GM21529 (cell line): ENCODE measurements around the gene NFE2L1.
"Not testable (repeated sequence)": the region's sequence is repeated elsewhere in the genome, so short reads cannot be mapped to it uniquely, and the experiment has no call there.

Experiments
- ATAC-seq: cut with Tn5 transposase; IDR thresholded peaks from one replicate; pipeline ENCODE4 v1.9.1; 2021; ENCODE audit not compliant: unreplicated experiment

NFE2L1 gene

GRCh38 chr17:48023400-48024148 lies 24.6 kb upstream of the NFE2L1 start:
- ATAC-seq, result no peak

GRCh38 chr17:48024149-48025039 lies 23.8 kb upstream of the NFE2L1 start:
- no peak for ATAC-seq

DNA sequence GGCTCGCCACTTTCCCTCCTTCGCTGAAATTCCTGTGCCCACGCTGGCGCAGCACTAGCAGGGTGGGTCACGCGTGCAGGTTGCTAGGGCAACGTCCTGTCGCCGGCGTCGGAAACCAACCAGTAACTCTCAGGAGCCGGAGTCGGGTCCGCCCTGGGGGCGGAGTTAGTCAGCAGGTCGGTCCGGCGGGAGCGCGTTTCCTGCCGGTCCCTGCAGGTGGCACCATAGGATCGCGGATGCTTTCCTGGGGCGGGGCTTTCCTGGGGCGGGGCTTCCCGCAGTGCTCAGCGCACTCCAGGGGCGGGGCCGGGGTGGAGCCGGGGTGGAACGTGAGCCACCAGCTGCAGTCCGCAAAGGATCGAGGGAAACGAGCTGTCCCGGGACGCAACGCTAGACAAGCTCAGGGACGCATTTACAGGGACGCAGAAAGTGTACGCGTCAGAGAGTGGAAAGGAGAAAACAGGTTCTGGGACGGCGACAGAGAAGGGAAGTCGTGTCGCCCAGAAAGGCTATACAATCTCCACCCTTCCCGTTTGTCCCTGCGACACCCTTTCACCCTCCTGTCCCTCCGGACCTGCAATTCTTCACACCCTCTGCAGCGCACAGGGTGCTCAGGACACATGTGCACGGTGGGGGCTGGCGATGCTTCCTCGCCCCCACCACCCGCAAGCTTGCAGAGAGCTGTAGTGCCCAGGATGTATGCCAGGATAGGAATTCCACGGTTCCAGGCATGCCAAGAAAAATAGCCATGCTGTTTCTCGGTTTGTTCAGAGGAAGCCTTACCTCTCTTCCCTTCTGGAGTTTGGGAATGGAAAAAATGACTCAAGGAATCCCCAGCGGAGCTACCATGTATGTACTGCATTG lies 22.9 kb upstream of the NFE2L1 start:
- peak; percentile 86 for ATAC-seq

GRCh38 chr17:48025904-48026501 lies 22.2 kb upstream of the NFE2L1 start:
- ATAC-seq, result no peak

- ATAC-seq, result no peak
Observed at GRCh38 chr17:48026502-48027321, 21.4 kb upstream of the NFE2L1 start.

DNA sequence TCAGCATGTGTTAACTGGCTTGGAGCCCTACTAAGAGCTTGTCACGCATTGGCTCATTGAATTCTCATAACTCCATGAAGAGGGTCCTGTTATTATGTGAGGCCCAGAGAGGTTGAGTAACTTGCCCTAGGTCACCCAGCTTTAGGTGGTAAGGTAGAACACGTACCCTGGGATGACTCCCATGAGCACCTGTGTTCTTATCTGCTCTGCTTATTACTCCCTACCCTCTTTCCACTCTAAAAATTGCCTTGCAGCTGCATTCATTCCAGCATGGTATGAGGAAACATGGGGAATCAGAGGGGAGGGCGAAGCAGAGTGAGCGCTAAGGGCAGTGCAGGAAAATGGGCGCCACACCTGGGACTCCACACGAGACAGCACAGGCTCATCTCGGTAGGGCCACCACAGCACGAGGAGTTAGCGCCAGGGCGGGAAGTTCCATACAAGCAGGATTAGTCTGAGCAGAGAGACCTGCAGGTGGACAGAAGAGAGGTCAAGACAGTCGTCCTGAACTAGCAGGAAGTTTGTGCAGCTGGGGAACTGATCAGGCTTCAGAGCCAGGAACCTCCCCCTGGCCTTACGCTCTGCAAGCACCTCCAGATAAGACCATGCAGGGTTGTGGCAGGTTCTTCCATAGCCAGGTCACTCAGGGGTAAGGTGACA lies 20.7 kb upstream of the NFE2L1 start:
- no peak for ATAC-seq

- ATAC-seq, result no peak
Observed at GRCh38 chr17:48028736-48029135, 19.4 kb upstream of the NFE2L1 start.

DNA sequence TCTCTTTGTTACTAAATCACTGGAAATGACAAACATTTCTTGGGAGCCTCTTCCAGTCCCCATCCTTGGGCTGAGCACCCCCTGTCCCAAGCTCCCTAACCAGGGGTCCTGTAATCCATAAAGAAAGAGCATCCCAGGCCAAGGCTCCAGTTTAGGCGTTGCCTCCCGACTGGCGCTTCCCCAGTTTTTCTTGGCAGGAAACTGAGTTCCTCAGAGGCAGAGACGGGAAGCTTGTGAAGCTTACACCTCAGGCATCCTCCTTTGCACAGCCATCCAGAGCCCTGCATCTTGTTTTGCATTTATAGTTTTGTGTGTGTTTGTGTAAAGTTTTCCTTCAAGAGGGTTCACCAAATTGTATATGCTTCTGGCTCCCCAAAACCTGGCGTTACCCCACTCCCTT lies 17.6 kb upstream of the NFE2L1 start:
- no peak for ATAC-seq

DNA sequence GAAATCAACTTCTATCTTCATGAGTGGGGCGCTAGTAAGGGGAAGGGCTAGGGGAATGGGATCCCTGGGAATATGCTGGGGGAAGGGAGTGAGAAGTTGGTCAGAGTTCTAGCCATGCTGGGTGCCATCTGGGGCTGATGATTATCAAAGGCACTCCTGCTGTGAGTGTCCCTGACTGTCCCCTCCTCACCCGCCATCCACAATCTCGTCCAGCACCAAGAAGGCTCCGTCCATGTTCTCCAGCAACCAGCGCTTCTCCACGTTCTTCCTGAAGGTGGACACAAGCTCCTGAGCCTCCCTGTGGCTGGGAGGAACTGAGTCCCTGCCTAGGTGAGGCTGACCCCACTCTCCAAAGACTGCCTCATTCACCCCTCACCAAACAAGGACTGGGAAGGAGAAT lies 16.2 kb upstream of the NFE2L1 start:
- no peak for ATAC-seq

- not testable (repeated sequence) for ATAC-seq
Observed at GRCh38 chr17:48034734-48035133, 13.4 kb upstream of the NFE2L1 start.

- no peak for ATAC-seq
Observed at GRCh38 chr17:48036693-48037035, 11.5 kb upstream of the NFE2L1 start.

GRCh38 chr17:48037036-48037837 lies 10.9 kb upstream of the NFE2L1 start, which contains the start of gene COPZ2:
Gene COPZ2, minus strand, starts transcription at chr17:48037797. Its CDS starts 20 bp downstream, at chr17:48037777.
- ATAC-seq, result peak; percentile 62

DNA sequence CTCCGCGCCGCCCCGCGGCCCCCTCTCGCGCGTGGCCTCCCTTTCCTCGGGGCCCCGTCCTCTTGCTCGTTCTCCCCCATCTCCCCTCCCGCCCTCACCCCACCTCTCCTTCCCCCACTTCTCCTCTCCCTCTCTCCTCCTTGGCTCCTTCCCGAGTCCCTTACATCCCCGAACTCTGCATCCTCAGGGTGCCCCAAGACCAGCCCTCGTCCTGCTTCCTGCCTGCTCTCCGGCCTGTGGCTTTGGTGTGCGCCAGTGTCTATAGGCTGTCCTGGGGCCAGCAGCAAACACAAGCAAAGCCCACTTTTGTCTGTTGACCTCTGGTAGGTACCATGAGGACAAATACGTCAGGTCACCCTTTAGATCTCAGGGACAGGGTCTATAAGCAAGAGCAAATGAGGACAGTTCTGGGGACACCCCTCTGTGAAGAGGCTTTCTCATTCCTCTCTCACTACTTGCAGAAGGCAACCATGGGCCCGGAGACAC lies 10.3 kb upstream of the NFE2L1 start:
- no peak for ATAC-seq

DNA sequence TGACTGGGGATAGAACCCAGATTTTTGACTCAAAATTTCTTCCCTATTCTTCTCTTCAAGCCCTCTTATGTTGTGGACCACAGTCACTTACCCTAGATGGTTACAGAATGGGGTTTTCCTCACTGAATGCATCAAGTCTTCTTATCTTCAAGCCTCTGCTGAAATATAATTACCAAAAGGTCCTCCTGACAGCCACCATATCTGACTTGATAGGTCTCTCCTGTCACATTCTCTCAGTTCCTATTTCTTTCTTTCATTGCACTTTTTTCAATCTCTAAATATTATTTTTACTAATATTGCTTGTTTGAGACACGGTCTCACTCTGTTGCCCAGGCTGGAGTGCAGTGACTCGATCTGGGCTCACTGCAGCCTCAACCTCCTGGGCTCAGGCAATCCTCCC lies 9.5 kb upstream of the NFE2L1 start:
- no peak for ATAC-seq

- no peak for ATAC-seq
Observed at GRCh38 chr17:48043176-48043575, 5.0 kb upstream of the NFE2L1 start.

- no peak for ATAC-seq
Observed at GRCh38 chr17:48044851-48045250, 3.3 kb upstream of the NFE2L1 start.

GRCh38 chr17:48045316-48046001 lies 2.7 kb upstream of the NFE2L1 start:
- no peak for ATAC-seq

- no peak for ATAC-seq
Observed at GRCh38 chr17:48046296-48046695, 1.9 kb upstream of the NFE2L1 start.
